Esophagus squamous epithelium (tissue), 5 donors: ENCODE data around the gene ADAM12. TPM values are rescaled to one million over a fixed set of nuclear protein-coding genes. Genes with fewer than 3 reads are reported as not detected.

Experiments
- DNase-seq: peaks from one replicate; lab custom pipeline; 2025; lab: John Stamatoyannopoulos, UW
- H3K27ac ChIP-seq, 4 donors: fragments of 200-600 bp; sonication (generic); one replicate each; pipeline ENCODE4 v1.5.1; 2016 to 2019; ENCODE audit warnings: mild to moderate bottlenecking in 1 of 4
- H3K27me3 ChIP-seq, 4 donors: fragments of 200-600 bp; sonication (generic); 1 replicate in 3 of 4; 2 replicates in 1 of 4; pipeline versions ENCODE4 v1.5.1 to v1.6.0; 2017 to 2021; ENCODE audit warnings: antibody characterized with exemption in 1 of 4
- H3K36me3 ChIP-seq, 3 donors: fragments of 200-600 bp; sonication (generic); one replicate each; pipeline ENCODE4 v1.5.1; 2016 to 2019
- H3K4me1 ChIP-seq, 3 donors: fragments of 200-600 bp; sonication (generic); one replicate each; pipeline ENCODE4 v1.5.1; 2017 to 2019
- H3K4me3 ChIP-seq, 4 donors: fragments of 200-600 bp; sonication (generic); 1 replicate in 3 of 4; 2 replicates in 1 of 4; pipeline ENCODE4 v1.5.1; 2016 to 2019; ENCODE audit warnings: mild to moderate bottlenecking in 2 of 4, moderate library complexity in 1 of 4
- H3K9me3 ChIP-seq, 3 donors: fragments of 200-600 bp; sonication (generic); one replicate each; pipeline ENCODE4 v1.5.1; 2016 to 2019
- POLR2A ChIP-seq, 4 donors: fragments of 450-650 bp; IDR thresholded peaks; one replicate each; pipeline ENCODE4 v1.6.1; 2017; ENCODE audit warnings: antibody characterized with exemption in 4 of 4, mild to moderate bottlenecking in 4 of 4, moderate library complexity in 3 of 4
- WGBS, 2 donors: methylation state at CpG; one replicate each; pipeline ENCODE4 v1.1.5; 2018; 5-methylcytosine and 5-hydroxymethylcytosine counted together
- intact Hi-C: fragments of 100-400 bp; cut with DNase I; formaldehyde crosslinking; loops from one replicate; pipeline ENCODE4 v1.15.0; 2022
- total RNA-seq, 4 donors: library from RNA; depleted of rRNA; stranded (reverse); fragments of >200 nt; gene quantifications; one replicate each; pipeline ENCODE4 v1.1.0, GENCODE V29; 2016
- TF ChIP-seq, protein P1 (sequence below), 6 experiments: fragments of 450-650 bp in 4 of 6; fragments of 200-600 bp in 2 of 6; sonication (generic) in 2 of 6; IDR thresholded peaks; one replicate each; pipeline ENCODE4 v1.5.1; 2016 to 2019; ENCODE audit warnings: antibody characterized with exemption in 6 of 6, mild to moderate bottlenecking in 4 of 6, moderate library complexity in 4 of 6
- donor health status: DM: yes; HTN: yes; CAD: no.

Gene ADAM12
- total RNA-seq, 4 donors from 2014 or later, result 0.57 to 1.1 (median 0.76) TPM; not detected in 1

DNA sequence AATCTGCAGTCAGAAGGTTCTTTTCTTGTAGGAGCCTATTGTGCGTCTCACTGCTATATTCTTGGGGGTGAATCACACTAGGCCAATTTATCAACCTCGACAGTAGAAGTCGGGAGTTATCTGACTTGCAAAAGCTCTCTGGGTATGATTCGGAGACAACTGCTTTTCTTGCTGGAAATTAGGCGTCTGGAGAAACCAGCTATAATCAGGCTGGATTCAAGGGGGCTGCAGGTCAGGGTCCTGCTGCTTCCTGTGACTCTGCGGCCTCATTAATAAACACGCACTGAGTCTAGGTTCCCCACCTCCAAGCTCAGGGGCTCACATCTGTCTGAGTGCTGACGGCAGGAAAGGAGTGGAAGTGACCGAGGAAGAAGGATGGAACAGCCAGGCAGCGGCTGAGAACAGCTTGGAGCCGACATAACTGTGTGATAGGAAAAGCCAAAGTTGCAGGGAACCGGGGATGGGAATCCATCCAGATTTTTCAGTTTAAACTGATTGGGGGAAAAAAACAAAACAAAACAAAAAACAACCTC is 307.3 kb downstream of the ADAM12 start:
- Histone ChIP-seq H3K27ac (no peak overlapping the region), H3K27me3 (no peaks in the 10 kb centered on the region), H3K9me3 (no peaks in the 10 kb centered on the region), H3K36me3 (no peaks in the 10 kb centered on the region), H3K4me3 (no peak overlapping the region), H3K4me1 (no peaks in the 10 kb centered on the region)
- TF ChIP-seq, protein P1, sequence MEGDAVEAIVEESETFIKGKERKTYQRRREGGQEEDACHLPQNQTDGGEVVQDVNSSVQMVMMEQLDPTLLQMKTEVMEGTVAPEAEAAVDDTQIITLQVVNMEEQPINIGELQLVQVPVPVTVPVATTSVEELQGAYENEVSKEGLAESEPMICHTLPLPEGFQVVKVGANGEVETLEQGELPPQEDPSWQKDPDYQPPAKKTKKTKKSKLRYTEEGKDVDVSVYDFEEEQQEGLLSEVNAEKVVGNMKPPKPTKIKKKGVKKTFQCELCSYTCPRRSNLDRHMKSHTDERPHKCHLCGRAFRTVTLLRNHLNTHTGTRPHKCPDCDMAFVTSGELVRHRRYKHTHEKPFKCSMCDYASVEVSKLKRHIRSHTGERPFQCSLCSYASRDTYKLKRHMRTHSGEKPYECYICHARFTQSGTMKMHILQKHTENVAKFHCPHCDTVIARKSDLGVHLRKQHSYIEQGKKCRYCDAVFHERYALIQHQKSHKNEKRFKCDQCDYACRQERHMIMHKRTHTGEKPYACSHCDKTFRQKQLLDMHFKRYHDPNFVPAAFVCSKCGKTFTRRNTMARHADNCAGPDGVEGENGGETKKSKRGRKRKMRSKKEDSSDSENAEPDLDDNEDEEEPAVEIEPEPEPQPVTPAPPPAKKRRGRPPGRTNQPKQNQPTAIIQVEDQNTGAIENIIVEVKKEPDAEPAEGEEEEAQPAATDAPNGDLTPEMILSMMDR (IDR thresholded peaks at IDR 0.05), result no peak
- TF ChIP-seq POLR2A (IDR thresholded peaks at IDR 0.05), result no peak
- 18 to 36% methylated on average over 5 to 12 of the region's 12 CpGs for WGBS, 2 donors
- intact Hi-C loops, result no loop called here
- no peak for DNase-seq

DNA sequence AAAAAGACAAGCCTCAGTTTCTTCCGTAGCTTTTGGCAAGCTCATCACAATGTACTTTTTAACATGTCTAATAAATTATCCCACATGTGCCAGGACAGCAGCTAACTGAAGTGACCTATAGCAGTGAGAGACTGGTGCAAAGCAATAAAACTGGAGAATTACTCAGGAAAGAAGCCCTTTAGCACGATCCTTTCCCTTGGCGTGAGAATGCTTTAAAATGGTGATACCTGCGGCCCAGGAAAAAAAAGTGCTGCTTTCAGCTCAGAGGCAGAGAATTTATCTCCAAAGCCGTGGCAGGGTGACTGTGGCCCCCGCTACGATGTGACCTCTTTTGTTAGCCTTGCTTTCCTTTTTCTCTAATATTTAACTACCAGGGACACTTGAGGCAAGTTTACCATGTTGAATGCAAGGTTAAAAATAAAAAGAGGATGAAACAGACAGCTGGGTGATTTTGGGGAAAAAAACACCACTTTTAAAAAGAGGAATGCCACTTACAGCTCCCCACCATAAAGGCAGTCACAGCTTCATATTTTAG is 307.9 kb downstream of the ADAM12 start:
- Histone ChIP-seq H3K36me3 (no peaks in the 10 kb centered on the region), H3K4me3 (no peak overlapping the region), H3K4me1 (no peaks in the 10 kb centered on the region), H3K27ac (no peak overlapping the region), H3K27me3 (no peaks in the 10 kb centered on the region), H3K9me3 (no peaks in the 10 kb centered on the region)
- DNase-seq, result no peak
- WGBS, 2 donors, result 65 to 76% methylated on average over 6 to 7 of the region's 7 CpGs
- intact Hi-C loops, result no loop called here
- TF ChIP-seq POLR2A (IDR thresholded peaks at IDR 0.05), result no peak
- TF ChIP-seq, protein P1 (IDR thresholded peaks at IDR 0.05), result no peak

DNA sequence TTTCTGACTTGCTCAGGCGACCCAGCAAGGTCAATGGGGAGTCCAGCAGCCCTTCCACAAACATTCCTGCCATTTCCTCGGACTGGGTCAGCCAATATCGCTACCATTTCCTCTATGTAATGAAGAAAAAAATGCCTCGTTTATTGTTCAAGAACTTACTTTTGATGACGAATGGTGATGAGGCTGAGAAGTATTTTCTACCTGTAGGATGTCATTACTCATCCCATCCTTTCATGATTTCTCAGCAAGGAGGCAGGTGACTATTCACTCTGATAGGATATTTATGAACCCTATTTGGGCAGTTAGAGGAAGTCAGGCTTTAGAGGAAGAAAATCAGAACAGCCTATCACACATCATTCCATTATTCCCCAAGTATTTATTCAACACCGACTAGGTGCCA is 313.3 kb downstream of the ADAM12 start:
- Histone ChIP-seq H3K4me1 (no peaks in the 10 kb centered on the region), H3K27ac (no peak overlapping the region), H3K36me3 (no peaks in the 10 kb centered on the region), H3K9me3 (no peaks in the 10 kb centered on the region), H3K4me3 (no peak overlapping the region), H3K27me3 (no peaks in the 10 kb centered on the region)
- no peak for DNase-seq
- intact Hi-C loops, result no loop called here
- TF ChIP-seq, protein P1 (IDR thresholded peaks at IDR 0.05), result no peak
- TF ChIP-seq POLR2A (IDR thresholded peaks at IDR 0.05), result no peak
- 54 to 57% methylated on average over 6 of the region's 6 CpGs for WGBS, 2 donors

DNA sequence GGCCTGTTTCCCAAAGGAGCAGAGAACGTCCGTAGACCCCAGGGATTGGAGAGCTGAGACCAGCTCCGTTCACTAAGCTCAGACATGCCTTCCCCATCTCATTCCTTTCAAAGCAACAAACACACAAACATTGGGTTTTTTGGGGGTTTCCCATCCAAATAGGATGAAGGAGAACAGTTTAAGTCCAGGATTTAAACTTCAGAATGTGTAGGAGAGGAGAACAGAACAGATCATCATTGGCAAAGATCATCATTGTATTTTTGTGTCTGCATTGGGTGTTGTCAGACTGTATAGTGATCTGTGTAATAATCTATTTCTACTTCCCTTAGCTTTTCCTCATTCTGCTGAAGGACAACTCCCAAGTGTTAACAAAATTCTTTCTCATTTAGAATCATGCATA is 314.0 kb downstream of the ADAM12 start:
- no peak for TF ChIP-seq POLR2A (IDR thresholded peaks at IDR 0.05)
- TF ChIP-seq, protein P1 (IDR thresholded peaks at IDR 0.05), result no peak
- 54 to 70% methylated on average over 3 of the region's 3 CpGs for WGBS, 2 donors
- intact Hi-C loops, result no loop called here
- DNase-seq, result no peak
- Histone ChIP-seq H3K27ac (no peak overlapping the region), H3K4me1 (no peaks in the 10 kb centered on the region), H3K9me3 (no peaks in the 10 kb centered on the region), H3K36me3 (no peaks in the 10 kb centered on the region), H3K27me3 (no peaks in the 10 kb centered on the region), H3K4me3 (no peak overlapping the region)

DNA sequence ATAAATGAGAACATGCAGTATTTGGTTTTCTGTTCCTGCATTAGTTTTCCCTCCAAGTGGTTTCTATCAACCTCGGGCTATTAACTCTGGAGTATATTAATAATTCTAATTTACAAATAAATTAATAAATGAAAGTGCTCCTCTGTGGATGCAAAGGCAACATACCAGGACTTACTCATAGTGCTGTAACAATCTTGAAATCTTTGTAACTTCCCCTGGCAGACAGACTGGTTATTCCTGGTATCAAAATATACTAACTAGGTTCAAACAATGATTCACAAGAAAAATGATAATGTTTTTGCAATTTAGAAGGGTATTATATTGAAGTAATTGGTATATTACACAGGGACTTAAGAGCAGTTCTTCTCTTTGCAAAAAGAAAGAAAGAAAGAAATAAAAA is 314.7 kb downstream of the ADAM12 start:
- WGBS, 2 donors, result 68 to 91% methylated on average over 1 of the region's 1 CpG
- no peaks in the 10 kb centered on the region for H3K9me3 ChIP-seq
- no peak for DNase-seq
- H3K27ac ChIP-seq, result no peak overlapping the region
- H3K36me3 ChIP-seq, result no peaks in the 10 kb centered on the region
- H3K4me3 ChIP-seq, result no peak overlapping the region
- H3K4me1 ChIP-seq, result no peaks in the 10 kb centered on the region
- TF ChIP-seq, protein P1 (IDR thresholded peaks at IDR 0.05), result no peak
- no peak for TF ChIP-seq POLR2A (IDR thresholded peaks at IDR 0.05)
- H3K27me3 ChIP-seq, result no peaks in the 10 kb centered on the region
- intact Hi-C loops, result no loop called here
